C4-2B (cell line): Measurements from ENCODE around the gene ABCA10.
"Not testable (repeated sequence)": the region's sequence is repeated elsewhere in the genome, so short reads cannot be mapped to it uniquely, and the experiment has no call there.

Source experiments
- H3K27ac ChIP-seq: fragments of 450-650 bp; 2 replicates; pipeline ENCODE4 v1.5.1; 2017
- CTCF ChIP-seq: fragments of 450-650 bp; conservative IDR thresholded peaks from 2 replicates; pipeline ENCODE4 v1.5.1; 2017; ENCODE audit warnings: mild to moderate bottlenecking
- ZFX ChIP-seq: fragments of 450-650 bp; IDR thresholded peaks from 2 replicates; pipeline ENCODE4 v1.6.1; 2017

Gene ABCA10

GRCh38 chr17:69176457-69176795 is 52.2 kb downstream of the ABCA10 start:
- no peak overlapping the region for H3K27ac ChIP-seq
- TF ChIP-seq ZFX (no peak), CTCF (no peak)

GRCh38 chr17:69175625-69176456 is 52.8 kb downstream of the ABCA10 start:
- H3K27ac ChIP-seq, result no peak overlapping the region
- TF ChIP-seq ZFX (no peak), CTCF (no peak)

- H3K27ac ChIP-seq, result no peak overlapping the region
Measured at GRCh38 chr17:69175262-69175624, 53.4 kb downstream of the ABCA10 start.

GRCh38 chr17:69173118-69173517 is 55.5 kb downstream of the ABCA10 start:
- no peak overlapping the region for H3K27ac ChIP-seq
- TF ChIP-seq ZFX, result no peak
- TF ChIP-seq CTCF, result no peak

More at GRCh38 chr17:69175262-69175624, 53.4 kb downstream of the ABCA10 start:
- TF ChIP-seq CTCF (no peak), ZFX (no peak)

- H3K27ac ChIP-seq, result no peak overlapping the region
Measured at GRCh38 chr17:69170377-69170776, 58.2 kb downstream of the ABCA10 start.

GRCh38 chr17:69168642-69169041 is 60.0 kb downstream of the ABCA10 start:
- not testable (repeated sequence) for H3K27ac ChIP-seq

More at GRCh38 chr17:69170377-69170776, 58.2 kb downstream of the ABCA10 start:
- no peak for TF ChIP-seq ZFX
- no peak for TF ChIP-seq CTCF

GRCh38 chr17:69166957-69167356 is 61.7 kb downstream of the ABCA10 start:
- TF ChIP-seq CTCF, result no peak
- TF ChIP-seq ZFX, result no peak
- H3K27ac ChIP-seq, result no peak overlapping the region

GRCh38 chr17:69164206-69164605 is 64.4 kb downstream of the ABCA10 start:
- no peak overlapping the region for H3K27ac ChIP-seq
- TF ChIP-seq CTCF (no peak), ZFX (no peak)
